ENCODE data around the gene PFKFB3.

DNA sequence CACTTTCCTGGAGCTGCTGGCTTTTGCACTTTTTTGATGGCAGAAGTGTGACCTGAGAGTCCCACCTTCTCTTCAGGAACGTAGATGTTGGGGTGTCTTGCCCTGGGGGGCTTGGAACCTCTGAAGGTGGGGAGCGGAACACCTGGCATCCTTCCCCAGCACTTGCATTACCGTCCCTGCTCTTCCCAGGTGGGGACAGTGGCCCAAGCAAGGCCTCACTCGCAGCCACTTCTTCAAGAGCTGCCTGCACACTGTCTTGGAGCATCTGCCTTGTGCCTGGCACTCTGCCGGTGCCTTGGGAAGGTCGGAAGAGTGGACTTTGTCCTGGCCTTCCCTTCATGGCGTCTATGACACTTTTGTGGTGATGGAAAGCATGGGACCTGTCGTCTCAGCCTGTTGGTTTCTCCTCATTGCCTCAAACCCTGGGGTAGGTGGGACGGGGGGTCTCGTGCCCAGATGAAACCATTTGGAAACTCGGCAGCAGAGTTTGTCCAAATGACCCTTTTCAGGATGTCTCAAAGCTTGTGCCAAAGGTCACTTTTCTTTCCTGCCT, 31.1 kb downstream of the PFKFB3 start:
- no peak for TF ChIP-seq POLR2A (IDR thresholded peaks at IDR 0.05)
- TF ChIP-seq, protein P1, sequence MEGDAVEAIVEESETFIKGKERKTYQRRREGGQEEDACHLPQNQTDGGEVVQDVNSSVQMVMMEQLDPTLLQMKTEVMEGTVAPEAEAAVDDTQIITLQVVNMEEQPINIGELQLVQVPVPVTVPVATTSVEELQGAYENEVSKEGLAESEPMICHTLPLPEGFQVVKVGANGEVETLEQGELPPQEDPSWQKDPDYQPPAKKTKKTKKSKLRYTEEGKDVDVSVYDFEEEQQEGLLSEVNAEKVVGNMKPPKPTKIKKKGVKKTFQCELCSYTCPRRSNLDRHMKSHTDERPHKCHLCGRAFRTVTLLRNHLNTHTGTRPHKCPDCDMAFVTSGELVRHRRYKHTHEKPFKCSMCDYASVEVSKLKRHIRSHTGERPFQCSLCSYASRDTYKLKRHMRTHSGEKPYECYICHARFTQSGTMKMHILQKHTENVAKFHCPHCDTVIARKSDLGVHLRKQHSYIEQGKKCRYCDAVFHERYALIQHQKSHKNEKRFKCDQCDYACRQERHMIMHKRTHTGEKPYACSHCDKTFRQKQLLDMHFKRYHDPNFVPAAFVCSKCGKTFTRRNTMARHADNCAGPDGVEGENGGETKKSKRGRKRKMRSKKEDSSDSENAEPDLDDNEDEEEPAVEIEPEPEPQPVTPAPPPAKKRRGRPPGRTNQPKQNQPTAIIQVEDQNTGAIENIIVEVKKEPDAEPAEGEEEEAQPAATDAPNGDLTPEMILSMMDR (IDR thresholded peaks at IDR 0.05) = no peak
